ENCODE data around the gene GPR17.
A peak's percentile ranks its signal among the peaks of the same experiment; 100 is the strongest.

The GPR17 gene

DNA sequence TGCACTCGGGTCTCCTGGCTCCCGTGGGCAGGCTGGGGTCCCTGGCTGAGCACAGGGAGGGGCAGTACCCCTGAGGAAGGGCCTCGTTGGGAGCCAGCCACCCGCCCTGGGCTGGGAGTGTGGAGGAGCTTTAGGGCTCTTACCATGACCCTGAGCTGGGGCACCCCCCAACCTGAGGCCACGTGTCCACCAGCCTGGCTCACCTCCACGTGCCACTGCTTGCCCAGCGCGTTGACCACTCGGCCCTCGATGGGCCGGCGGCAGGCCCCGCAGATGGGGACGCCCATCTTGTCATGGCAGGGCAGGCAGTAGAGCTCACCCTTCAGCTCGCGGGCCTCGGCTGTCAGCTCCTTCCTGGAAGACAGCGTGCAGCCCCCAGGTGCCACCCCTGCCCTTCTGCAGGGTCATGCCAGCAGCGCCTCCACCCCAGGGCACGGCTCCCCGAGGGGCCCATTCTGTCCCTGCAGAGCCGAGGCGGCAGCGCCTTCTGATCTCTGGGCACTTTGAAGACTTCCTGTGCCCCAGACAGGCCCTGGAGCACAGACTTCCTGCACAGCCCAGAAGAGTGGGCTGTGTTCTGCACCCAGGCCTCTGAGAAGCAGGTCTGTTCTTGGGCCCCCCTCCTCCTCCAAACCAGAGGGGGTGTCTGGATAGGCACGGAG lies 4.0 kb upstream of the GPR17 start:
- peak; percentile 13 for DNase-seq (ENCODE audit: low read depth)

DNA sequence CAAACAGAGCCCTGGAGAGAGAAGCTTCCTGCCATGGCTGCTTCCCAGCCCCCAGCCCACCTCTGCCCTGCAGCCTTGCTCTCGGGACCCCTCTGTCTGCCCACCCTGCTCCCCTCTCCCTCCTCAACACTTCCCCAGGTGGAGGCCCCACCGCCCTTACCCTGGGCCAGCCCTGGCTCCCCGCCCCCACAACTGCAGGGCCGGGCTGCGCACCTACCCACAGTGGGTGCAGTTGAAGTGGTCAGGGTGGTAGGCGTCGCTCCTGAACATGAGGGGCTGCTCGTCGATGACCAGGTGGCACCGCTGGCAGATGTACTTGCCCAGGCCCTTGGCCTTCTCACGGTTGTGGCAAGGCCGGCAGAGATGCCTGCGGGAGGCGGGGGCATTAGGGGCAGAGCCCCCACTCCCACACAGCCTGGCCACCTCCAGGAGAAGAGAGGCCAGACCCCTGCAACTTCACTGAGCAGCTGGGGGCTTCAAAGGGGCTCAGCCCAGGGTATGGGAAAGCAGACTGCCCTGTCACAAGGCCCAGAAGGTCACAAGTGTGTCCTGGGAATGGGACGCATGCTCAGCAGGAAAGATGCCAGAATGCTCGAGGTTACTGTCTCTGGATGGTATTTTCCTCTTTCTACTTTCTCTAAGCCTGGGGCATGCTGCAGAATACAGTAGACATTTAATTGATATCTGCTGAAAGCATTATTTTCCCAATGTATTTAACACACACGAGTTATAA lies 3.1 kb upstream of the GPR17 start:
- no peak for DNase-seq (ENCODE audit: low read depth)

DNA sequence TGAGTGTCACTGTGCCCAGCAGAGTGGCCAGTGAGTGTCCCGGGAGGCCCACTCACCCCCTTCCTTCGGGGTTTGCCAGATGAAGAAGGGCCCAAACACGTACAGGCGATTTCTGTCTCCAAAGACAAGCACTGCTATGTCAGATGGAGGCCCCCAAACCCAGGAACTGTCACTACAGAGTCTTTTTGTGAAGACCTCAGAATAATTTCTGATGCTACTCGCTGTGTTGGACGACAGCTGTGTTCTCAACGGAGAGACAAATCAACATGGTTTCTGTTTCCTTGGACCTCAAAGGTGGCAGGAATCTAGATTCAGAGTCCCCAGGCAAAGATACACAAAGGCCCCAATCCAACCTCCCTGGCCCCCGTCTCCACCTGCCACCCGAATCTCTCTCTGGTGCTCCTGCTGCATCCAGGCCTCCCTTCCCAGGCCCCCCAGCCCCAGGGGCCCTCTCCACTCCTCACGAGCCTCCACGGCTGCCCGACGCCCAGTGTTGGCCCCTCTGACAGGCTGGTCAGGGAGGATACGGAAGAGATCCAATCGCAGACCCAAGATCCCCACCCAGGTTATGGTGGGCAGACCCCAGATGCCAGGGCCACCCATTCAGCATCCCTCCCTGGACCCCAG lies 2.4 kb upstream of the GPR17 start:
- no peak for DNase-seq (ENCODE audit: low read depth)

DNA sequence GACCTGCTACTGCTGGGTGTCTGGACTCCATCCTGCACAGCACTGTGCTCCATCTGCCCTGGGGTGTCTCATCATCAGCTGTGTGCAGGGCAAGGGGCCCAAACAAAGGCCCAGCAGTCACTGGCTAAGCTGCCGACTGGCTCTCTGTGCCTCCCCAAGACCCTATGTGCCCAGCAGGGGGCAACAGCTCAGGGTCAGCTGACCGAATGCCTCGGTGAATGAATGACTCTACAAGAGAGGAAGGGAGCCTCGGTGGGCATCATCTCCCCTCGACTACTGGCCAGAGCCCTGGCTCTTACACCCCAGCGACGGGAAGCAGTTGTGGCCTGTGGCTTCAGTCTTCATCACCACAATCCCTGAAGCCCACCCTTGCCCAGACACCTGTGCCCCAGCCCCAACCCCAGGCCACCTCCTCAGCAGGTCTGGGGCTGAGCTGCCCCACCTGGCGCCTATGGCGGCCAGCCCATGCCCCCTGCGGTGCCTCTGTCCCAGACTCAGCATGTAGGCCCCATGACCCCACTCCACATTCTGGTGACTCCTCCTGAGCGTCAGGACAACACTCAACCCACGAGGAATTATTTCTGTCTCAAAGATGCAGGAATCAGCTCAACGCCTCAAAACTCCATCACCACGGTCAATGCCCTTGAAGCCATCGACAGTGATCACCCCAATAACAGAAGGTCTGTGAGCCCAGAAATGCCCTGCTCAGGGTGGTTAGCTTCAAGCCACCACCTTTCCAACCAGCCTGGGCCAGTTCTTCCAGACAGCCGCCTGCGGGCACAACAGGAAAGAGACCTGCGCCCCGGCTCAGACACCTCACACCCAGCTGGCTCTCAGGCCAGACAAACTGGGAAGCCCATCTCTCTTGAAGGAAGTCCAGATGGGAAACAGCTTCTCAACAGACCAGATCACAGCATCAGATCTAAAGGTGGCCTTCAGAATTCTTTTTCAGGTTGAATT lies 1.6 kb upstream of the GPR17 start:
- DNase-seq (ENCODE audit: low read depth), result no peak

DNA sequence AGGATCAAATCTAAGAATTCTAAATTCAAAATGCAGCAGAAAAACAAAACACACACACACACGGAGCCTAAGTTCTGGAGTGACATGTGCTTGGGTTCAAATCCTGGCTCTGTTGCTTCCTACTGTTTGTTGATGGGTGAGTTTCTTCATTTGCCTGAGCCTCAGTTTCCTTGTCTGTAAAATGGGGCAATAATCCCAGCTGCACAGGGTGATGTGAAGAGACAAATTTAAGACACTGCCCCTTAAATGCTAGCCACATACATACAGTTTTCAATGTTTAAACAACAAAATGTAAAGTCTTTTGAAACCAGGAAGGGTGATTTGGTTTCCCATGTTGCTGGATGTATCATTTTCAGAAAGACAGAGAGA lies 943 bp upstream of the GPR17 start:
- DNase-seq (ENCODE audit: low read depth), result no peak

DNA sequence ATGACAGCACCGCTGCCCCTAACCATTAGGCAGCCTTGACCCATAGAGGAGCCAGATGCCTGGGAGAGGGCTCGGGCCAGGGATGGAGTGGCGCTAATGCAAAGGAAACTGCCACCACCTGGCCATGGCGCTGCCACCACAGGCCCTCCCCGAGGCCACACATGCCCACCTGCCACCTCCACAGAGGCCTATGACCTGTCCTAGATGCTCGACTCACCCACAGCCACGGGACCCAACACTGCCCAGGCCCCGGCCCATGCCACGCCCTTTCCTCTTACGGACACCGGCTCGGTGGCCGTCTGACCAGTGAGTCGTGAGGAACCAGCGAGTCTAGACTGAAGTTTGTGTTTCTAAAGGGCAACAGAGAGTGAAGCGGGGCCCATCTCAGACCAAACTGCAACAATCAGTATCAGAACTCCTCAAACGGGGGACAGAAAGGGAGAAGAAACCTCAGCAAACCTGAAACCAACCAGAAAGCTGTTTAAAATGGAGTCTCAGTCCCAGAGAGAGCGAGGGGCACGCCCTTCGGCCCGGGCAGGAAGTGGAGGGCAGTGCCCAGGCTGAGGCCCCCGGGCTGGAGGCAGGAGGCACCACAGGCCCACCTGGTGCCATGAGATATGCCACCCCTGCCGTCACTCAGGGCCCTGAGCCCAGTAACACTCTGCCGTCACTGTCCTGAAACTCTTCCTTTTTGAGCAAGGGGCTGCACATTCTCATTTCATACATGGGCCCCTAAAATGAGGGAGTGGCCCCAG lies 711 bp downstream of the GPR17 start:
- DNase-seq (ENCODE audit: low read depth), result no peak

DNA sequence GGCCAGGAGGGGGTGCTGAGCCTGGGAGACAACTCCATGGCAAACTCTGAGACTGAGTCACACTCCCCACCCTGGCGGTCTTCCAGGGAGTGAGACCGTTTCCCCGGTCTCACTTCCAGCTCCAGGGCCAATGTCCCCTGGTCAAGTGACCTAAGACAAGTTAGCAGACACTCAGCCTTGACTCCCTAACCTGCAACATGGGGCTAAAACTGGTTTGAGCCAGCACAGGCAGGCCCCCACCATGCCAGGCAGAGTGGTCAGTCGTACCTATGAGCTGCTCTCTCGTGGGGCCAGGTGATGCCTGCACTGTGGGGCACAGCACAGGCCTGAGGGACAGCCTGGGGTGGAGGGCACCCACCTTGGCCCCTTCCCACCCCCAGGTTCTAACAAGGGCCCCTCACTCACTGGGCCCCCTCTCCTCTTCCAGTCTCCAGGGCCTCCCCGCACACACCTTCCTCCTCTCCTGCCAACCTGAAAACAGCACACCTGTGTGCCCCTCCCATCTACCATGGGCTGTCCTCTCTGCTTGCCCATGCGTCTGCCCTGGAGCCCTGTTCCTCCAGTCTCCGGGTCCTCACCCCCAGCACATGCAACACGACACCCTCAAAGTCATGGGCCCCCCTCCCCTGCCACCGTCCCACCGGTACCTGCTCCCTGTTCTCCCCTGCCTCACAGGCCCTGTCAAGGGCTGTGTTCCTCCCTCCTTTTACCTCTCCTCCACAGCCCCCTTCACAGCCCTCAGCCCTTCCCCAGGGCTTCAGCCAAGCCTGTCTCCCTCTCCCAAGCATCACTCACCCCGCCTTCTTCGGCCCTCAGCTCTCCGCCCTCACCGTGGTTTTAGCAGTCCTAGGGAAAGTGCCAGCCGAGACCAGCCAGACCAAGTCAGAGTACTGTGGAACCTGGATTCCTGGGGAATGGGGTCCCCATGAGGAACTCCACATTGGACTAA lies 1.6 kb downstream of the GPR17 start:
- no peak for DNase-seq (ENCODE audit: low read depth)

DNA sequence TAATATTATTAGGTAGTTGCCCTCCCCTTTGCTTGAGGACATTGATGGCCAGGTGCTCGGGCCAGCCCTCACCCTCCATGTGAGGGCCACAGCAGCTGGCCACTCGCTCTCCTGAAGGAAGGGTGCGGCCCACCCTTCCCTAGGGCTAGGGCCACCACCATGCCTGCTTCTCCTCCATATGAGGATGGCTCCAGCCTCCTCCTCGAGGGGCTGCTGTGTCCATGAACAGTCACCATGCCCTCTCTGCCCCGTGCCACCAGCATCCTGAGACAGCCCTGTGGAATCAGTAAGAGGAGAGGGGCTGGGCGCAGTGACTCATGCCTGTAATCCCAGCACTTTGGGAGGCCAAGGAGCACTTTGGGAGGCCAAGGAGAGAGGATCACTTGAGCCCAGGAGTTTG lies 2.4 kb downstream of the GPR17 start:
- no peak for DNase-seq (ENCODE audit: low read depth)

DNA sequence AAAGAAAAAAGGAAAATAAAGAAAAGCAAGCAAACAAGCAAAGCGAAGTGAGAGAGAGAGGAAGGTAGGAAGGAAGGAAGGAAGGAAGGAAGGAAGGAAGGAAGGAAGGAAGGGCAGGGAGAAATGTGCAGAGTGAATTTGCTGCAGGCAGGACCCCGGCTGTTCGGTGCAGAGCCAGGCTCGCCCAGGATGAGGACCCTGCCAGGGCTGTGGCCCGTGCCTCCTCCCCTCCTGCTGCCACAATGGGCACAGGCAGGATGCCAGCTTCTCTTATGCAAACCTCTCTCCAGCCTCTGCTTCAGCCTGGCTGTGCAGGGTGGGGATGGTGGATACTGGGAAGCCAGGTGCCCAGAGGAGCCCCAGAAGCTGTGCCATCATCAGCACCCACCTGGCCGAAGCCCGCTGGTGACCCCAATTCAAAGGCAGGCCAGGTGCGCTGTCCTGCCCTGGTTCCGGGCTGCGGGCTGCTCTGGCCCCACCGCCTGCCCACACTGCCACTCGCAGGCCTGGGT lies 3.2 kb downstream of the GPR17 start:
- DNase-seq (ENCODE audit: low read depth), result no peak

DNA sequence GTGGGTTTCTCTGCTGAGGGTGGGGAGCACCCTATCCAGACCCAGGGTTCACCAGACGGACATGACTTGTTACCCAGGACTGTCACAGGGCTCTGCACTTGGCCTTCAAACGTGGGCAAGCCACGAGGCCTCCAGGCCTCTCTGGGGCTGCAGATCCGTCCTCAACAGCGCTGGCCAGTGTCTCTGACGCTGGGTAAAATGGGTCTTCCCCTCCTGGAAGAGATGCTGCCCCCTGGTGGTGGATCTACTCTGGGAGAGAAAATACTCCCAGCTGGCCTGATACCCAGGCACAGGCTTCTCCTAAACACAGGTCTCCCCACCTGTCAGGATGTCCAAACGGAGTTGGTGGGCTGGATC lies 3.7 kb downstream of the GPR17 start:
- DNase-seq (ENCODE audit: low read depth), result peak; percentile 72

DNA sequence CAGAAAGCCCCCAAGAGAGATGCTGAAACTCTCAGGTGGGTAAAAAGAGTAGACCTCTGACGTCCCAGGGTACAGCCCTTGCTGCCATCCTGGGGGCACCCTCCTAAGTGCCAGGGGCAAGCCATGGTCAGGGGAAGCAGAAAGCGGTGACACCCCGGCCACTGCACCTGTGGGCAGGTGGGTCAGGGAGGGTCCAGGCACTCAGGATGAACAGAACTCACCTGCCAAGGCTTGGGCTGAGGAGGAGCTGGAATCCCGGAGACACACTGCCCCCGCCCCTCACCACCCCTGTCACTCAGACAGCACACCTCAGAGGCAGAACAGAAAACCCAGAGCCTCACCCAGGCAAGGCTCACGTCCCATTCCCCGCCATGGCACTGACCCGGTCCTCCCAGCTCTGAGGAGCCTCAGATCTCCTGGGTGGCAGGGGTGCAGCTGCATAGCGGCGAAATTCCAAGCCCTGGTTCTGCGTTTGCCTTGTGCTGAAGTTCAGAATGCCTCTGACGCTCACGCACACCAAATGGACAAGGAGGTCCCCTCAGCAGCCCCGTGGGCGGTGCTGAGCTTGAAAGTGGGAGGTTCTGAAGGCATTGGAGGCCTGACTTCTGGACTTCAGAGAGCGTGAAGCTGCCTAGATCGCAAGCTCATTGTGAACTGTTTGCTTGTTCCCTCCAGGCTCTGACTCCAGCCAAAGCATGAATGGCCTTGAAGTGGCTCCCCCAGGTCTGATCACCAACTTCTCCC lies 4.3 kb downstream of the GPR17 start:
- no peak for DNase-seq (ENCODE audit: low read depth)

DNA sequence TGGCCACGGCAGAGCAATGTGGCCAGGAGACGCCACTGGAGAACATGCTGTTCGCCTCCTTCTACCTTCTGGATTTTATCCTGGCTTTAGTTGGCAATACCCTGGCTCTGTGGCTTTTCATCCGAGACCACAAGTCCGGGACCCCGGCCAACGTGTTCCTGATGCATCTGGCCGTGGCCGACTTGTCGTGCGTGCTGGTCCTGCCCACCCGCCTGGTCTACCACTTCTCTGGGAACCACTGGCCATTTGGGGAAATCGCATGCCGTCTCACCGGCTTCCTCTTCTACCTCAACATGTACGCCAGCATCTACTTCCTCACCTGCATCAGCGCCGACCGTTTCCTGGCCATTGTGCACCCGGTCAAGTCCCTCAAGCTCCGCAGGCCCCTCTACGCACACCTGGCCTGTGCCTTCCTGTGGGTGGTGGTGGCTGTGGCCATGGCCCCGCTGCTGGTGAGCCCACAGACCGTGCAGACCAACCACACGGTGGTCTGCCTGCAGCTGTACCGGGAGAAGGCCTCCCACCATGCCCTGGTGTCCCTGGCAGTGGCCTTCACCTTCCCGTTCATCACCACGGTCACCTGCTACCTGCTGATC lies 4.9 kb downstream of the GPR17 start:
- DNase-seq (ENCODE audit: low read depth), result no peak

DNA sequence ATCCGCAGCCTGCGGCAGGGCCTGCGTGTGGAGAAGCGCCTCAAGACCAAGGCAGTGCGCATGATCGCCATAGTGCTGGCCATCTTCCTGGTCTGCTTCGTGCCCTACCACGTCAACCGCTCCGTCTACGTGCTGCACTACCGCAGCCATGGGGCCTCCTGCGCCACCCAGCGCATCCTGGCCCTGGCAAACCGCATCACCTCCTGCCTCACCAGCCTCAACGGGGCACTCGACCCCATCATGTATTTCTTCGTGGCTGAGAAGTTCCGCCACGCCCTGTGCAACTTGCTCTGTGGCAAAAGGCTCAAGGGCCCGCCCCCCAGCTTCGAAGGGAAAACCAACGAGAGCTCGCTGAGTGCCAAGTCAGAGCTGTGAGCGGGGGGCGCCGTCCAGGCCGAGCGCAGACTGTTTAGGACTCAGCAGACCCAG lies 5.4 kb downstream of the GPR17 start:
- DNase-seq (ENCODE audit: low read depth), result no peak

DNA sequence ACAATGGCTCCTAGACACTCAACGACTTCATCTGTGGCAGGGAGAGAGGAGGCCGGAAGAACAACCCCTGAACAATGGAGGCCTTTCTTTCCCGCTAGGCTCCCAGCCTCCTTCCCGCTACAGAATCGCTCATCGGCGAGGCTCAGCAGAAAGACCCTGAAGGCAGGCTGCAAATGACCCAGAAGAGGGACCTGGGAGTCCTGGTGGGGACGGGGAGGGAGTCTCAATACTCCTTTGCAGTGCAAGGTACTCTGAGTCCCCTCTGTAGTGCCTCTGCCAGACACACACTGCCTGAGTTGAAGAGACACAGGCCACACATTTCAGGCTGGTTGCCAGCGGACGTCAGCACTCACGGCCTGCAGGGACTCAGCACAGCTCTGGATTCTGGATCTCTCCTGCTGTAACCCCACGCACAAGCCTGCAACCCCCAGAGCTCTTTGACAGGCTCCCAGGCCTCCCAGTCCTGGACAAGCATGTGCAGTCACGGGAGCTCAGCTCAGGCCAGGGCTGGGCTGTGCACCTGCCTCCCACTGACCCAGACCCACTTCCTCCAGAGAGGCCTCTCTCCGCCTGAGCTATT lies 6.1 kb downstream of the GPR17 start:
- no peak for DNase-seq (ENCODE audit: low read depth)

DNA sequence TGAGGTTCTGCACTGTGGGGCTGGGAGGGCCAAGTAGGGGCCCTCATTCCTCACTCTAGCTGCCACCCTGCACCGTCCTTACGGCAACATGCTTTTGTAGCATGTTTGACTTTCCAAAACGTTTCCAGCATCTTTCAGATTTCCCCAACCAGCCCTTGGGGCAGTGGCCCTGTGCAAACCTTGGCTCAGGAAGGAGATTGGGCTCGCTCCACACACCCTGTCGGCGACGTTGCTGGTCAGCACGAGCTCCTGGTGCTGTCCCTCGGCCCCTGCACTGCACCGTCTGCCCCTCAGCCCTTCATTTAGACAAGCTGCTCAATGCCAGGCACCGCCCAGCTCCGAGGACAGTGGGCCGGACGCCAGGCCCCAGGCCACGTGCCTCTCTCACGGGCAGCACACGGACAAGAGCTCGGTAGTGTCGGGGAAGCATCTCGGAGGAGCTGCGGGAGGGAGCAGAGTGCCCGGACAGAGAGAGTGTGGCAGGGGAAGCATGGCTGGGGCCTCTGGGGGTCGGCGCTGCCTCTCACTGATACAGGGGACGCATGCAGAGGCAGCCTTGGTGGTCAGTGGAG lies 6.9 kb downstream of the GPR17 start:
- DNase-seq (ENCODE audit: low read depth), result no peak

DNA sequence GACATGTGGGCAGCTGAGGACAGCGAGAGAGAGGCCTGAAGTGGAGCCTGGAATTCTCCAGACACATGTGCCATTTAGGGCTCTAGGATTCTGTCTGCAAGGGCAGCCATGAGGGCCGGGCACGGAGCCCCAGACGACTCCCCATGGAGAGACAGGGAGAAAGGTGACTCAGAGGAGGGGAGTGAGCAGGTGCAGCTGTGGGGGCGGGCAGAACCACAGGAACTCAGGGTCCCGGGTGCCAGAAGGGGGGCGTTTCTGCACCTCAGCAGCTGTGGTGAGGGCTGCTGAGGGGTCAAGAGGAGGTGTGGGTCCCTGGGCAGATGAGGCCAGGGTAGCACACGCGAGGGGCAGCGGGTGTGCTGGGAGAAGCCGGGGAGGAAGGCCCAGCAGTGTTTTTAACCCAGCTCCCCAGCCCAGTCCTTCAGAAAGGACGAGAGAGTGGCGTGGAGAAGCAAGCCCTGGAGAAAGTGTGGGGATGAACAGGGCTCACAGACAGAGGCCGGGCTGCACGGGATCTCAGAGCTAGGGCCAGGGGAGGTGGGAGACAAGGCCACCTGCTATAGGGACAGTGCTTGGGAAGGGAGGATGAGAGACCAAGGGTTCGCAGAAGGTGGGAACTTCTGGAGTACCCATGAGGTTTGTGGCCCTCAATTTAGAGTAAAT lies 7.6 kb downstream of the GPR17 start:
- DNase-seq (ENCODE audit: low read depth), result no peak

DNA sequence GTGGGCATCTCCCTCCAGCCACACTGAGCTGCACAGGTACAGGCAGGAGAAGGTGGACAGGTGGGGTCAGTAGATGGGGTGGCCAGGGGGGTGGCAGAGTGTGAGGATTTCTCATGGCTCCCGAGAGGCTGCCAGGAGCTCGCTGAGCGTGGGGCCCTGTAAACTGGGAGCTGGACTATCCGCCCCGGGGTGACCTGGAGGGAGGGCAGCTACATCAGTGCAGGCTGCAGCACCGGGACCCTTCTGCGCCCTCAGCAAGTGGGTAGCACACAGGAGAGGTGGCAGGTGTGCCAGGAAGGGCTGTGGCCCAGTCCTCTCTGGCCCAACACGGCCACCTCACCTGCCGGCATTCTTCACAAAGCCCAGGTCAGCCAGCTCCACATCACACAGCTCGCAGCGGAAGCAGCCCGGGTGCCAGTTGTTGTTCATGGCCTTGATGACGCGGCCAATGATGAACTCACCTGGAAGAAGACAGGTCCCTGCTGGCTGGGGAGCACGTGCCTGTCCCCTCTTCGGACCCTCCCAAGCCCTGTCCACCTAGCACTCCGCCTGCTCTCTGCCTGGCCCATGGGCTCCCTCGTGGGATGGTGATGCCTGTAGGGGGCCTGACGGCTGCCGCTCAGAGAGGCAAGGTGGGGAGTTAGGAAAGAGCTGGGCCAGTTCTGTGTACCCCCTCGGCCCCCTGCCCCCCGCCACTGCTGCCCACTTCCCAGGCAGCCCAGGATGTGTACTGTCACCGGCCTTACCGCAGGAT lies 8.3 kb downstream of the GPR17 start:
- no peak for DNase-seq (ENCODE audit: low read depth)

Data from activated T-helper 9 cell treated with anti-CD3 and anti-CD28 coated beads, Interleukin-2, amount 50 U/mL, for 16 hours (primary cell).